CD4-positive, alpha-beta T cell (primary cell): ENCODE measurements around the gene CD9. TPM values are rescaled to one million over a fixed set of nuclear protein-coding genes. Genes with fewer than 3 reads are reported as not detected.

Source experiments
- ATAC-seq: fragments of 200-7000 bp; cut with Tn5 transposase; one replicate; pipeline ENCODE4 v1.10.0; 2022; ENCODE audit warnings: mild to moderate bottlenecking; ENCODE audit not compliant: poor library complexity
- CTCF ChIA-PET: fragments of 350-600 bp; sonication (Branson Sonifier 250); formaldehyde crosslinking; loops from one replicate; lab custom pipeline; 2021; ENCODE audit warnings: antibody characterized with exemption, inconsistent platforms; lab: Charles Lee
- POLR2A ChIA-PET: fragments of 350-600 bp; sonication (Branson Sonifier 250); formaldehyde crosslinking; loops from one replicate; lab custom pipeline; 2021; ENCODE audit warnings: antibody characterized with exemption, inconsistent platforms; lab: Charles Lee
- DNase-seq, 14 experiments: peaks; one replicate each; pipeline ENCODE4 v3.0.0-alpha.2; 2013 to 2020; ENCODE audit warnings: mixed read lengths in 2 of 14
- H3K27ac ChIP-seq, 2 donors: one replicate each; pipeline versions ENCODE4 v1.5.1 to v1.7.0; 2013; ENCODE audit warnings: low read length in 2 of 2, low read depth in 1 of 2, mild to moderate bottlenecking in 1 of 2
- H3K27me3 ChIP-seq, 2 experiments: 1 replicate in 1 of 2; 2 replicates in 1 of 2; pipeline versions ENCODE4 v1.6.1 to v1.7.0; 2013; ENCODE audit warnings: low read length in 2 of 2, control low read depth in 1 of 2, mild to moderate bottlenecking in 1 of 2, moderate library complexity in 1 of 2; ENCODE audit not compliant: insufficient read depth in 2 of 2, control insufficient read depth in 1 of 2
- H3K36me3 ChIP-seq: one replicate; pipeline ENCODE4 v1.6.1; 2013; ENCODE audit warnings: low read length, control low read depth; ENCODE audit not compliant: insufficient read depth
- H3K4me1 ChIP-seq: one replicate; pipeline ENCODE4 v1.6.1; 2013; ENCODE audit warnings: low read length, control low read depth; ENCODE audit not compliant: insufficient read depth
- H3K4me3 ChIP-seq: one replicate; pipeline ENCODE4 v1.5.1; 2013; ENCODE audit warnings: mild to moderate bottlenecking, low read length, moderate library complexity
- H3K9me3 ChIP-seq, 2 experiments: 1 replicate in 1 of 2; 2 replicates in 1 of 2; pipeline versions ENCODE4 v1.6.1 to v1.7.0; 2013; ENCODE audit warnings: low read length in 2 of 2, mild to moderate bottlenecking in 2 of 2, control low read depth in 1 of 2, moderate library complexity in 1 of 2; ENCODE audit not compliant: control insufficient read depth in 1 of 2, insufficient read depth in 1 of 2
- H3K27ac Mint-ChIP-seq: one replicate; pipeline ENCODE4 v1.8.0; 2020; ENCODE audit warnings: mixed read lengths
- H3K27me3 Mint-ChIP-seq: one replicate; pipeline ENCODE4 v1.8.0; 2021; ENCODE audit warnings: mixed read lengths
- H3K36me3 Mint-ChIP-seq: one replicate; pipeline ENCODE4 v1.8.0; 2021; ENCODE audit warnings: low read depth, mixed read lengths
- H3K4me1 Mint-ChIP-seq: one replicate; pipeline ENCODE4 v1.8.0; 2021; ENCODE audit warnings: low read depth, mixed read lengths
- H3K4me3 Mint-ChIP-seq: one replicate; pipeline ENCODE4 v1.8.0; 2020; ENCODE audit warnings: mild to moderate bottlenecking, mixed read lengths
- H3K9me3 Mint-ChIP-seq: one replicate; pipeline ENCODE4 v1.8.0; 2020; ENCODE audit warnings: mixed read lengths
- intact Hi-C, 2 experiments: fragments of 100-400 bp; cut with DNase I in 1 of 2; cut with micrococcal nuclease in 1 of 2; formaldehyde crosslinking; loops; one replicate each; pipeline versions ENCODE4 v1.15.1 to v1.9.0; 2023 to 2025; cut with DNase I, micrococcal nuclease
- total RNA-seq, 174 experiments: library from RNA in 2 of 174; stranded (reverse) in 2 of 174; gene quantifications; one replicate each; pipeline ENCODE4 v1.2.3 and lab custom pipeline; 2021 to 2026
- TF ChIP-seq, protein P1 (sequence below): fragments of 200-600 bp; IDR thresholded peaks from one replicate; pipeline ENCODE4 v1.8.0; 2022; ENCODE audit warnings: antibody characterized with exemption, mild to moderate bottlenecking

Gene CD9
- total RNA-seq, 2 experiments from 2014 or later, result 0.36 to 0.66 TPM

DNA sequence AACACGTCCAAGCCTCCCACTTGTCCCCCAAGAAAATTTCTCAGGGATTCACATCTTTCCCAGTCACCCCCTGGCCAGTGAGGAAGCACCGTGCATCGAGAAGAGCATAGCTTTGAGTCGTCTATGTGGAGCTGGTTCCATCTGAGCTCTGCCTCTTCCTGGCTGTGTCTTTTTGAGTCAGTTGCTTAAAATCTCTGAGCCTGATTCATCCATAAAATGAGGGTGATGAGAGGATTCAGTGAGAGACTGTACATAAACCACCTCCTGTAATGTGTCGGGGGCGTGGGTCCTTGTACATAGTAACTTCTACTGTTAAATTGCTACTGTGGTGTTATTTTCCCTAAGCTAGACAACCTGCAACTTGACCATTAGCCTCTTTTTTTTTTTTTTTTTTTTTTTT is 13.8 kb downstream of the CD9 start:
- ATAC-seq (no peak), DNase-seq (no peak)
- ChIA-PET CTCF (no interaction called here), POLR2A (interaction anchor here (1.2 to 1.7 kb wide), 2 partner anchors 9 to 16 kb away, joined by 3 to 5 read pairs; no protein-coding TSS in a partner anchor)
- Mint-ChIP-seq H3K4me3 (no peak overlapping the region), H3K4me1 (peaks cover 16% of the 10 kb centered on the region), H3K27ac (no peak overlapping the region), H3K36me3 (no peaks in the 10 kb centered on the region), H3K9me3 (no peaks in the 10 kb centered on the region), H3K27me3 (no peaks in the 10 kb centered on the region)
- H3K9me3 ChIP-seq, result no peaks in the 10 kb centered on the region
- peaks cover 0 to 2% of the 10 kb centered on the region in 2 experiments for H3K27me3 ChIP-seq
- intact Hi-C loops, result loop anchor here in 1 of 2 experiments (10.0 kb wide), 1 partner anchor 961 kb away; no protein-coding TSS in a partner anchor
- no peaks in the 10 kb centered on the region for H3K36me3 ChIP-seq
- H3K27ac ChIP-seq, result no peak overlapping the region
- no peak overlapping the region for H3K4me3 ChIP-seq
- H3K4me1 ChIP-seq, result peaks cover 5% of the 10 kb centered on the region
- TF ChIP-seq, protein P1, sequence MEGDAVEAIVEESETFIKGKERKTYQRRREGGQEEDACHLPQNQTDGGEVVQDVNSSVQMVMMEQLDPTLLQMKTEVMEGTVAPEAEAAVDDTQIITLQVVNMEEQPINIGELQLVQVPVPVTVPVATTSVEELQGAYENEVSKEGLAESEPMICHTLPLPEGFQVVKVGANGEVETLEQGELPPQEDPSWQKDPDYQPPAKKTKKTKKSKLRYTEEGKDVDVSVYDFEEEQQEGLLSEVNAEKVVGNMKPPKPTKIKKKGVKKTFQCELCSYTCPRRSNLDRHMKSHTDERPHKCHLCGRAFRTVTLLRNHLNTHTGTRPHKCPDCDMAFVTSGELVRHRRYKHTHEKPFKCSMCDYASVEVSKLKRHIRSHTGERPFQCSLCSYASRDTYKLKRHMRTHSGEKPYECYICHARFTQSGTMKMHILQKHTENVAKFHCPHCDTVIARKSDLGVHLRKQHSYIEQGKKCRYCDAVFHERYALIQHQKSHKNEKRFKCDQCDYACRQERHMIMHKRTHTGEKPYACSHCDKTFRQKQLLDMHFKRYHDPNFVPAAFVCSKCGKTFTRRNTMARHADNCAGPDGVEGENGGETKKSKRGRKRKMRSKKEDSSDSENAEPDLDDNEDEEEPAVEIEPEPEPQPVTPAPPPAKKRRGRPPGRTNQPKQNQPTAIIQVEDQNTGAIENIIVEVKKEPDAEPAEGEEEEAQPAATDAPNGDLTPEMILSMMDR, result no peak

- peaks cover 0 to 2% of the 10 kb centered on the region in 2 experiments for H3K27me3 ChIP-seq
- no peak overlapping the region for H3K27ac Mint-ChIP-seq
- no peak overlapping the region for H3K4me3 ChIP-seq
- peaks cover 5% of the 10 kb centered on the region for H3K4me1 ChIP-seq
- intact Hi-C loops, result loop anchor here in 1 of 2 experiments (10.0 kb wide), 1 partner anchor 960 kb away; no protein-coding TSS in a partner anchor
- H3K36me3 ChIP-seq, result no peaks in the 10 kb centered on the region
- H3K9me3 Mint-ChIP-seq, result no peaks in the 10 kb centered on the region
- DNase-seq (no peak), ATAC-seq (no peak)
- TF ChIP-seq, protein P1, result no peak
- no peaks in the 10 kb centered on the region for H3K36me3 Mint-ChIP-seq
- H3K27ac ChIP-seq, result no peak overlapping the region
- no peaks in the 10 kb centered on the region for H3K9me3 ChIP-seq
- H3K4me3 Mint-ChIP-seq, result no peak overlapping the region
- CTCF ChIA-PET, result interaction anchor here (0.6 kb wide), 2 partner anchors 52 to 361 kb away, joined by 3 to 4 read pairs; no protein-coding TSS in a partner anchor
- no peaks in the 10 kb centered on the region for H3K27me3 Mint-ChIP-seq
- POLR2A ChIA-PET, result no interaction called here
- peaks cover 16% of the 10 kb centered on the region for H3K4me1 Mint-ChIP-seq
These were observed 14.4 kb downstream of the CD9 start for GRCh38 chr12:6214633-6215032.

GRCh38 chr12:6215120-6215807 is 15.1 kb downstream of the CD9 start:
- Histone ChIP-seq H3K9me3 (no peaks in the 10 kb centered on the region), H3K27ac (no peak overlapping the region), H3K27me3 (peaks cover 0 to 2% of the 10 kb centered on the region in 2 experiments), H3K36me3 (no peaks in the 10 kb centered on the region), H3K4me1 (peaks cover 5% of the 10 kb centered on the region), H3K4me3 (no peak overlapping the region)
- no peak for ATAC-seq
- H3K36me3 Mint-ChIP-seq, result no peaks in the 10 kb centered on the region
- TF ChIP-seq, protein P1, result no peak
- ChIA-PET CTCF (interaction anchor here (0.5 to 0.6 kb wide), 2 partner anchors 15 to 361 kb away, joined by 3 to 4 read pairs; no protein-coding TSS in a partner anchor), POLR2A (no interaction called here)
- H3K9me3 Mint-ChIP-seq, result no peaks in the 10 kb centered on the region
- intact Hi-C loops, result loop anchor here in 1 of 2 experiments (10.0 kb wide), 1 partner anchor 960 kb away; no protein-coding TSS in a partner anchor
- no peak for DNase-seq
- H3K27me3 Mint-ChIP-seq, result no peaks in the 10 kb centered on the region
- no peak overlapping the region for H3K4me3 Mint-ChIP-seq
- peaks cover 16% of the 10 kb centered on the region for H3K4me1 Mint-ChIP-seq
- no peak overlapping the region for H3K27ac Mint-ChIP-seq
